BLaER1 (cell line): ENCODE measurements around the gene RMDN3.

Experiments used
- H3K27ac ChIP-seq: shearing (Covaris generic); formaldehyde crosslinking; 2 replicates; pipeline ENCODE4 v1.8.1; 2022
- H3K27me3 ChIP-seq: shearing (Covaris generic); formaldehyde crosslinking; 2 replicates; pipeline ENCODE4 v1.8.1; 2022
- H3K36me3 ChIP-seq: shearing (Covaris generic); formaldehyde crosslinking; 2 replicates; pipeline ENCODE4 v1.8.1; 2022
- H3K4me1 ChIP-seq: shearing (Covaris generic); formaldehyde crosslinking; 2 replicates; pipeline ENCODE4 v1.8.1; 2022
- H3K4me2 ChIP-seq: shearing (Covaris generic); formaldehyde crosslinking; 2 replicates; pipeline ENCODE4 v1.8.1; 2022
- H3K4me3 ChIP-seq: shearing (Covaris generic); formaldehyde crosslinking; 2 replicates; pipeline ENCODE4 v1.8.1; 2022
- H3K9ac ChIP-seq: shearing (Covaris generic); formaldehyde crosslinking; 2 replicates; pipeline ENCODE4 v1.8.1; 2022
- H3K9me3 ChIP-seq: shearing (Covaris generic); formaldehyde crosslinking; 2 replicates; pipeline ENCODE4 v1.8.1; 2022
- H4K20me1 ChIP-seq: shearing (Covaris generic); formaldehyde crosslinking; 2 replicates; pipeline ENCODE4 v1.8.1; 2022
- Cebpa-rat ChIP-seq: shearing (Covaris generic); IDR thresholded peaks from 2 replicates; pipeline ENCODE4 v1.8.1; 2022

Gene RMDN3, protein sequence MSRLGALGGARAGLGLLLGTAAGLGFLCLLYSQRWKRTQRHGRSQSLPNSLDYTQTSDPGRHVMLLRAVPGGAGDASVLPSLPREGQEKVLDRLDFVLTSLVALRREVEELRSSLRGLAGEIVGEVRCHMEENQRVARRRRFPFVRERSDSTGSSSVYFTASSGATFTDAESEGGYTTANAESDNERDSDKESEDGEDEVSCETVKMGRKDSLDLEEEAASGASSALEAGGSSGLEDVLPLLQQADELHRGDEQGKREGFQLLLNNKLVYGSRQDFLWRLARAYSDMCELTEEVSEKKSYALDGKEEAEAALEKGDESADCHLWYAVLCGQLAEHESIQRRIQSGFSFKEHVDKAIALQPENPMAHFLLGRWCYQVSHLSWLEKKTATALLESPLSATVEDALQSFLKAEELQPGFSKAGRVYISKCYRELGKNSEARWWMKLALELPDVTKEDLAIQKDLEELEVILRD

DNA sequence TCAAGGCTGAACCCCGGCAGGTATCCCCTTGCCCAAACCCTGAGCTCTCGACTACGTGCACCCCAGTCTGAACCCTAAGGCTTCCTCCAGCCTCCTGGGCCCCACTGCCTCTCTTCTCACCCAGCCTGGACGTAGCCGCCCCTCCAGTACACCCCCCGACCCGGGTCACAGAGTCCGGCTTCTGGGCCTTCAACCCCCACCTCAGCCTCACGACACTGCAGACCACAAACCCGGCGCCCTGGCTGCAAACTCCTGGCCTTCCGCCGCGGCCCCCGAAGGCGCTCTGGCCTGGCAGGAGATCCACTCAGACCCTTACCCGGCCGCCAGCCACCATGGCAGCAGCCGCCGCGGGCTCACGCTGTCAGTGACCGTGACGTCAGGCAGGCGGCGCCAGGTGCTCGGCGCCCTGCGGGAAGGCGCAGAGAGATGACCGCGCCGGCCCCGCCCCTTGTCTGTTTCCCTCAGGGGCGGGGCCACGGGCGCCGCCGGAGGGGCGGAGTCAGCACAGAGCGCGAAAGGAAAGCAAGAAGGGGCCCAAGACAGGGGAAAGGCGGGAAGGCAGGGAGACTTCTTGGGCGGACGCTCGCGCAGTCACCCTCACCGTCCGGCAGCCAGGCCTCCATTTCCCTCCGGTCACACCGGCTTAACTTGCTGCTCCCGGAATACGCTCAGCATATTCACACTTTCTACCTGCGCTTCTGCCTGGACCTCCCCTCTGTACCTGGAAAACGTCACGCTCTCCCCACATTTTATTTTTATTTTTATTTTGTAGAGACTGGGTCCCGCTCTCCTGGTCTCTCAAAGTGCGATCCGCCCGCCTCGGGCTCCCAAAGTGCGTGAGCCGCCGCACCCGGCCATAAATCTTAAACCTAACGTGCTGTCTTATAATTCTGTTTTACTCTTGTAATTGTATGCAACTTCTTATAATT is at the start of gene RMDN3:
TSS of gene RMDN3 (minus strand) at position 372 of the 929 bp plus-strand sequence. CDS start 471 bp downstream, outside the sequence.
- H3K9ac ChIP-seq: peak within 1 kb of the TSS; percentile 89
- H3K9me3 ChIP-seq: no peaks in the 10 kb centered on the region
- peaks cover 58% of the 10 kb centered on the region for H3K4me1 ChIP-seq
- H3K36me3 ChIP-seq: peaks cover 32% of the 10 kb centered on the region
- peak within 1 kb of the TSS; percentile 94 for H3K27ac ChIP-seq
- TF ChIP-seq Cebpa-rat: no peak
- H4K20me1 ChIP-seq: peaks cover 13% of the 10 kb centered on the region; the same call in 1 of the 2 replicates
- peak within 1 kb of the TSS; percentile 96 for H3K4me2 ChIP-seq
- no peaks in the 10 kb centered on the region for H3K27me3 ChIP-seq
- H3K4me3 ChIP-seq: peak within 1 kb of the TSS; percentile 90

DNA sequence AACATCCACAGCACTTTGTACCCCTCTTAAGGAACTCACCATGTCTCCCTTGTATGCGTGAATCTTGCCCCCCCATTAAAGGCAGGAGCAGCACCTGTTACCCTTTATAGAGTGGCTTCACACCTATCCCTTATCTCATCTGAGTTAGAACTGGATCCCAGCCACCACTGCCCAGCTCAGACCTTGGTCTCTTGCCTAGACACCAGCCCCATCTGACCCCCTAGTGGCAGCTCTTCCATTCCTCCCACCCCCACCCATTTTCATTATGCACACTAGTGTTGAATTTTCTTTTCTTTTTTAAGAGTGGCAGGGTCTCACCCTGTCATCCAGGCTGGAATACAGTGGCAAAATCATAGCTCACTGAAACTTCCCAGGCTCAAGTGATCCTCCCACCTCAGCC is 48.6 kb upstream of the RMDN3 start:
- no peaks in the 10 kb centered on the region for H3K9me3 ChIP-seq
- H3K9ac ChIP-seq: no peak overlapping the region
- no peaks in the 10 kb centered on the region for H4K20me1 ChIP-seq
- peaks cover 26% of the 10 kb centered on the region for H3K4me1 ChIP-seq
- TF ChIP-seq Cebpa-rat: no peak
- H3K4me2 ChIP-seq: no peak overlapping the region
- H3K36me3 ChIP-seq: peaks cover 17% of the 10 kb centered on the region; the same call in 1 of the 2 replicates
- H3K27me3 ChIP-seq: no peaks in the 10 kb centered on the region
- H3K27ac ChIP-seq: no peak overlapping the region
- no peak overlapping the region for H3K4me3 ChIP-seq

DNA sequence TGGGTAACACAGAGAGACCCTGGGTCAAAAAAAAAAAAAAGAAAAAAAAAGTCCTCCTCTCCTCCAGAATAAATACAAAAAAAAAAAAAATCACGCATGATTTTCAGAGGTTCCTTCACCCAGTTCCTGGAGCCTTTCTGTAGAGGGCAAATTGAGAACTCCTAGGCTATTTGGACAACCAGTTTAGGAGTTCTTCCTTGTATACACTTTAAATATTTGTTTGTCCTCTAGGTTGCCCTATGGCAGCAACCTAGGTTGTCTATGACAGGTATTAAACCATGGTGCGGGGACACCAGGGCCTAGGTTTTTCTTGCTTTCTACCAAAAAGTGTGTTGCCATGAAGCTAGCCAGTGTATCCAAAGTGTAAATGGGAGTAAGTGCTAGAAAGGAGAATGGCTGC is 48.0 kb upstream of the RMDN3 start:
- no peak for TF ChIP-seq Cebpa-rat
- Histone ChIP-seq H3K9me3 (no peaks in the 10 kb centered on the region), H3K4me3 (no peak overlapping the region), H3K4me1 (peaks cover 20% of the 10 kb centered on the region), H3K27me3 (no peaks in the 10 kb centered on the region), H3K9ac (no peak overlapping the region), H3K36me3 (peaks cover 21% of the 10 kb centered on the region; the same call in 1 of the 2 replicates), H3K4me2 (no peak overlapping the region), H3K27ac (no peak overlapping the region), H4K20me1 (no peaks in the 10 kb centered on the region)

DNA sequence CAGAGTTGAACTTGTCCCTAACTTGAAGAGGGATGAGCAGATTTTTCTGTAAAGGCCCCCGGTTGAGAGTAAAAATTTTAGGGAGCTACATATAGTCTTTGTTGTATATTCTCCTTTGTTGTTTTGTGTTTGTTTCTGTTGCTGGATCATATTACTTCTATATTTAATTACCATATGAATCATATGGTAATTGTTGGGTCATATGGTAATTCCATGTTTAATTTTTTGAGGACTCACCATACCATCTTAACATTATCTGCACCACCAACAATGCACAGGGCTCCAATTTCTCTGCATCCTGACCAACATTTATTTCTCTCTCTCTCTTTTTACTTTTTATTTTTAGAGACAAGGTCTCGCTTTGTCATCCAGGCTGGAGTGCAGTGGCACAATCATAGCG is 44.5 kb upstream of the RMDN3 start:
- Histone ChIP-seq H3K36me3 (peaks cover 21% of the 10 kb centered on the region; the same call in 1 of the 2 replicates), H3K27ac (no peak overlapping the region), H3K9me3 (no peaks in the 10 kb centered on the region), H4K20me1 (no peaks in the 10 kb centered on the region), H3K27me3 (no peaks in the 10 kb centered on the region), H3K9ac (no peak overlapping the region), H3K4me2 (no peak overlapping the region), H3K4me3 (no peak overlapping the region), H3K4me1 (peaks cover 23% of the 10 kb centered on the region; the same call in 1 of the 2 replicates)
- TF ChIP-seq Cebpa-rat: no peak

DNA sequence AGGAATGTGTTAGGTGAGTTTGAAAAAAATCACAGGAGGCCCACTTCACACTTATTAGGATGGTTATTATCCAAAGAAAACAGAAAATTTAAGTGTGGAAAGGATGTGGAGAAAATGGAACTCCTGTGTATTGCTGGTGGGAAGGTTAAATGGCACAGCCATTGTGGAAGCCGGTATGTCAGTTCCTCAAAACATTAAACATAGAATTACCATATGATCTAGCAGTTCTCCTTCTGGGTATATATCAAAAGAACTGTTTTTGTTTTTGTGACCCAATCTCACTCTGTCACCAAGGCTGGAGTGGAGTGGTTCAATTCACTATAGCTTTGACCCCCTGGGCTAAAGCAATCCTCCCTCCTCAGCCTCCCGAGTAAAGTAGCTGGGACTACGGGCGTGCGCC is 41.5 kb upstream of the RMDN3 start:
- Histone ChIP-seq H4K20me1 (no peaks in the 10 kb centered on the region), H3K4me2 (no peak overlapping the region), H3K36me3 (peaks cover 24% of the 10 kb centered on the region; the same call in 1 of the 2 replicates), H3K27me3 (no peaks in the 10 kb centered on the region), H3K4me1 (peaks cover 23% of the 10 kb centered on the region; the same call in 1 of the 2 replicates), H3K9me3 (no peaks in the 10 kb centered on the region), H3K27ac (no peak overlapping the region), H3K9ac (no peak overlapping the region), H3K4me3 (no peak overlapping the region)
- TF ChIP-seq Cebpa-rat: no peak

DNA sequence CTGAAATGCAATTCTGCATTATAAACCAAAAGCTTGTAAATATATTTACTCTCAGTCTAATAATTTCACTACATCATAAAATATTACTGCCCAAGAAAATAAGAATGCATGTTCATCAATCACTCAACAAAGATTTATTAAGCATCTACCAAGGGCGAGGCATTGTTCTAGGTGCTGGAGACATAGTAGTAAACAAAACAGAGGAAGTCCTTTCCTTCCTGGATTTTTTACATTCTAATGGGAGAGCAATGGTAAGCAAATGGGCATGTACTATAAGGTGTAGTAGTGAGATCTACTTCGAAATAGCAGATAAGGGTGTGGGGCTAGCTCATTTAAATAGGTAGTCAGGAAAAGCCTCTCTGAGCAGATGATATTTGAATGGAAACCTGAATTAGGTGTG is 41.0 kb upstream of the RMDN3 start:
- H3K4me2 ChIP-seq: no peak overlapping the region
- H3K27ac ChIP-seq: no peak overlapping the region
- H3K4me3 ChIP-seq: no peak overlapping the region
- peaks cover 23% of the 10 kb centered on the region; the same call in 1 of the 2 replicates for H3K4me1 ChIP-seq
- H3K9ac ChIP-seq: no peak overlapping the region
- H3K36me3 ChIP-seq: peaks cover 25% of the 10 kb centered on the region; the same call in 1 of the 2 replicates
- H3K27me3 ChIP-seq: no peaks in the 10 kb centered on the region
- TF ChIP-seq Cebpa-rat: no peak
- H4K20me1 ChIP-seq: no peaks in the 10 kb centered on the region
- H3K9me3 ChIP-seq: no peaks in the 10 kb centered on the region

DNA sequence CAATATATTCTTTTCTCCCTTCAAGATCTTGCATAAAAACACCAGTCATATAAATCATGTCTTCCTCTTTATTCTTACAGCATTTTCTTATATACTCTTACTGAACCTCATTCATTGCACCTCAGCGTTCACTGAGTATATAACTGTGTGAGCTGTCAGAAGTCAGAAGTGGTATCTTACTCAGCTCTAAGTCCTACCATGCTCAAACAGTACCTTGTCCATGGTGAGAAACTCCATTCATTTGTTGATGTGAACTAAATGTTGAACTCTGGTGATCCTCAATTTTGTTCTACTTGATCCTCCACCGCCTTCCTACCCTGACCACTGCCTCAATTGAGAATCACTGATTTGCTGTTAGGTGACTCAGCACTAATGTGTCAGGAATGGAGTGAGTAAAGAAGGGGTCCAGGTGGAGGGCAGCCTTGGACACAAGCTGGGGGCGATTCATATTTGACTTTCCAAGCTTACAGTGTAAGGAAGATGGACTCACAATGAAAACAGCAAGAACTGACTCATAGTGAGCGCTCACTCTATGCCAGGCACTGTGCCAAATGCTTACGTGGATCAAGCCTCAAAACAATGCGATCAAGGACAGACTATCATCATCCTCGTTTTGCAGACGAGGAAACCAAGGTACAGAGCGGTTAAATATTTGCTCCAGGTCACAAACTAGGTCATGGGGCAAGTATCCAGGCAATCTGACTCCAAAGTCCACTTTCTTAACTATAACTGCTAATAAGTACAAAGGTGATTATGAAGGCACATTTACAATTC is 38.3 kb upstream of the RMDN3 start:
- H4K20me1 ChIP-seq: peaks cover 8% of the 10 kb centered on the region
- H3K4me2 ChIP-seq: no peak overlapping the region
- H3K27me3 ChIP-seq: no peaks in the 10 kb centered on the region
- TF ChIP-seq Cebpa-rat: no peak
- H3K4me1 ChIP-seq: peaks cover 33% of the 10 kb centered on the region
- peaks cover 26% of the 10 kb centered on the region; the same call in 1 of the 2 replicates for H3K36me3 ChIP-seq
- no peak overlapping the region for H3K4me3 ChIP-seq
- no peak overlapping the region for H3K9ac ChIP-seq
- H3K27ac ChIP-seq: no peak overlapping the region
- no peaks in the 10 kb centered on the region for H3K9me3 ChIP-seq

DNA sequence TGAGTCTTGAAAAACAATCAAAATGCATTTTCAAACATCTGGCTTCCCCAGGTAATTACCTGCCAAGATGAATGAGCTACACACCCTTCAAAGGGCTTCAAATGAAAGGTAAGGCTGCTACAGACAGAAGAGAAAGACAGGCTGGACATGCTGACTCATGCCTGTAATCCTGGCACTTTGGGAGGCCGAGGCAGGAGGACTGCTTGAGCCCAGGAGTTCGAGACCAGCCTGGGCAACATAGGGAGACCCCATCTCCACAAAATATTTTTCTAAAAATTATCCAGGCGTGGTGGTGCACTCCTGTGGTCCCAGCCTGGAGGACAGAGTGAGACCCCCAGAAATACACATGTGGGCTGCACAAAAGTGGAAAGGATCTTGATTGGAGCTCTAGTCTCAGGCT is 37.3 kb upstream of the RMDN3 start:
- Histone ChIP-seq H3K9me3 (no peaks in the 10 kb centered on the region), H3K4me3 (no peak overlapping the region), H3K36me3 (peaks cover 25% of the 10 kb centered on the region; the same call in 1 of the 2 replicates), H3K4me1 (peaks cover 38% of the 10 kb centered on the region), H3K4me2 (no peak overlapping the region), H4K20me1 (peaks cover 18% of the 10 kb centered on the region), H3K27ac (no peak overlapping the region), H3K27me3 (no peaks in the 10 kb centered on the region), H3K9ac (no peak overlapping the region)
- TF ChIP-seq Cebpa-rat: no peak

DNA sequence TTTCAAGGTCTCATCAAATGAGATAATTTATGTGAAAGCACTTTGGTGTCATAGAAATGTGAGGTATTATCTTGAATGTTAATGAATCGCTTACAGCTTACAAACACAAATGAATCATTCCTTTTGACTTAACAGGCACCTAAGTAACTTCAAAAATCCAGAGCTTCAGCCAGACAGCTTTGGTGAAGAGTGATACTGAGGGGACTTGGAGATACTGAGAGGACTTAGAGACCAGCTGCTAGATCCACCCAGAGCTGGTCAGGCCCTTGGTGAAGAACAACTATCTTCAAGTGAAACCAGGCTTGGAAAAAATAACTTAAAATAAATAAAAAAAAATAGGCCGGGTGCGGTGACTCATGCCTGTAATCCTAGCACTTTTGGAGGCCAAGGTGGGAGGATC is 35.7 kb upstream of the RMDN3 start:
- peaks cover 35% of the 10 kb centered on the region for H4K20me1 ChIP-seq
- H3K4me1 ChIP-seq: peaks cover 47% of the 10 kb centered on the region
- H3K4me3 ChIP-seq: no peak overlapping the region
- no peaks in the 10 kb centered on the region for H3K27me3 ChIP-seq
- TF ChIP-seq Cebpa-rat: no peak
- no peak overlapping the region for H3K27ac ChIP-seq
- peaks cover 25% of the 10 kb centered on the region; the same call in 1 of the 2 replicates for H3K36me3 ChIP-seq
- H3K9ac ChIP-seq: no peak overlapping the region
- H3K4me2 ChIP-seq: no peak overlapping the region
- H3K9me3 ChIP-seq: no peaks in the 10 kb centered on the region
